ENCODE data around the gene PHF11.

DNA sequence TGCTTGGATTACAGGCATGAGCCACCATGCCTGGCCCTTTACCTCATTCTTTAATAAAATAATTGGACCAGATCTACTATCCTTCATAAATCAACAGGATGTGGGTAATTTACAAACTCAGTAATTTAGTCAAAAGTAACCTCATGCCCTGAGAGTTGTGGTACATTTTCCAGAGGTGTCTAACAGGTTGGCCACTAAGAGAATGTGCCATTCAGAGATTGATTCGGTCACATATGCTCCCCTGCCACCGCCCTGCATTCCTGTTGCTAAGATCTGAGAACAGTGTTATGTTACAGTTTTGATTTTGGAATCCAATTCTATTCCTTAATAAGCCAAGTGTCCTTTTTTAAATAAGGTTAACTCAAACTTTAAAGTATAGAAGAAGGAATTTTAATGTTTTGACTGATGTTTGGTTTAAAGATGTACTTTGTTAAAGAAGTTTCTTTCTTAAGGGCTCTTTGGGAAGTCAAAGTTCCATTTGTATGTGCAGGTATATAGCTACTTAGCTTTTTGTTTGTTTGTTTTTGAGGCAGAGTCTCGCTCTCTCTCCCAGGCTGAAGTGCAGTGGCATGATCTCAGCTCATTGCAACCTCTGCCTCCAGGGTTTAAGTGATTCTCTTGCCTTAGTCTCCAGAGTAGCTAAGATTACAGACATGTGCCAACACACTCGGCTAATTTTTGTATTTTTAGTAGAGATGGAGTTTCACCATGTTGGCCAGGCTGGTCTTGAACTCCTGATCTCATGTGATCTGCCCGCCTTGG is 29.2 kb downstream of the PHF11 start:
- TF ChIP-seq, protein P1, sequence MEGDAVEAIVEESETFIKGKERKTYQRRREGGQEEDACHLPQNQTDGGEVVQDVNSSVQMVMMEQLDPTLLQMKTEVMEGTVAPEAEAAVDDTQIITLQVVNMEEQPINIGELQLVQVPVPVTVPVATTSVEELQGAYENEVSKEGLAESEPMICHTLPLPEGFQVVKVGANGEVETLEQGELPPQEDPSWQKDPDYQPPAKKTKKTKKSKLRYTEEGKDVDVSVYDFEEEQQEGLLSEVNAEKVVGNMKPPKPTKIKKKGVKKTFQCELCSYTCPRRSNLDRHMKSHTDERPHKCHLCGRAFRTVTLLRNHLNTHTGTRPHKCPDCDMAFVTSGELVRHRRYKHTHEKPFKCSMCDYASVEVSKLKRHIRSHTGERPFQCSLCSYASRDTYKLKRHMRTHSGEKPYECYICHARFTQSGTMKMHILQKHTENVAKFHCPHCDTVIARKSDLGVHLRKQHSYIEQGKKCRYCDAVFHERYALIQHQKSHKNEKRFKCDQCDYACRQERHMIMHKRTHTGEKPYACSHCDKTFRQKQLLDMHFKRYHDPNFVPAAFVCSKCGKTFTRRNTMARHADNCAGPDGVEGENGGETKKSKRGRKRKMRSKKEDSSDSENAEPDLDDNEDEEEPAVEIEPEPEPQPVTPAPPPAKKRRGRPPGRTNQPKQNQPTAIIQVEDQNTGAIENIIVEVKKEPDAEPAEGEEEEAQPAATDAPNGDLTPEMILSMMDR (IDR thresholded peaks at IDR 0.05): no peak
- no peak for TF ChIP-seq POLR2A (IDR thresholded peaks at IDR 0.05)
